Measurements from ENCODE around the gene EFS.

GRCh38 chr14:23346693-23347405 lies 18.1 kb downstream of the EFS start:
- TF ChIP-seq, protein P1, sequence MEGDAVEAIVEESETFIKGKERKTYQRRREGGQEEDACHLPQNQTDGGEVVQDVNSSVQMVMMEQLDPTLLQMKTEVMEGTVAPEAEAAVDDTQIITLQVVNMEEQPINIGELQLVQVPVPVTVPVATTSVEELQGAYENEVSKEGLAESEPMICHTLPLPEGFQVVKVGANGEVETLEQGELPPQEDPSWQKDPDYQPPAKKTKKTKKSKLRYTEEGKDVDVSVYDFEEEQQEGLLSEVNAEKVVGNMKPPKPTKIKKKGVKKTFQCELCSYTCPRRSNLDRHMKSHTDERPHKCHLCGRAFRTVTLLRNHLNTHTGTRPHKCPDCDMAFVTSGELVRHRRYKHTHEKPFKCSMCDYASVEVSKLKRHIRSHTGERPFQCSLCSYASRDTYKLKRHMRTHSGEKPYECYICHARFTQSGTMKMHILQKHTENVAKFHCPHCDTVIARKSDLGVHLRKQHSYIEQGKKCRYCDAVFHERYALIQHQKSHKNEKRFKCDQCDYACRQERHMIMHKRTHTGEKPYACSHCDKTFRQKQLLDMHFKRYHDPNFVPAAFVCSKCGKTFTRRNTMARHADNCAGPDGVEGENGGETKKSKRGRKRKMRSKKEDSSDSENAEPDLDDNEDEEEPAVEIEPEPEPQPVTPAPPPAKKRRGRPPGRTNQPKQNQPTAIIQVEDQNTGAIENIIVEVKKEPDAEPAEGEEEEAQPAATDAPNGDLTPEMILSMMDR (IDR thresholded peaks at IDR 0.05) = no peak
- TF ChIP-seq POLR2A (IDR thresholded peaks at IDR 0.05) (no peak), EP300 (IDR thresholded peaks at IDR 0.05) (no peak)

All from tibial nerve (tissue), 4 donors.